LNCAP (cell line): ENCODE data around the gene ADAM22.

Experiments
- CTCF ChIP-seq: fragments of 450-650 bp; IDR thresholded peaks from 2 replicates; pipeline ENCODE4 v1.5.1; 2017; ENCODE audit warnings: mild to moderate bottlenecking

ADAM22 gene

DNA sequence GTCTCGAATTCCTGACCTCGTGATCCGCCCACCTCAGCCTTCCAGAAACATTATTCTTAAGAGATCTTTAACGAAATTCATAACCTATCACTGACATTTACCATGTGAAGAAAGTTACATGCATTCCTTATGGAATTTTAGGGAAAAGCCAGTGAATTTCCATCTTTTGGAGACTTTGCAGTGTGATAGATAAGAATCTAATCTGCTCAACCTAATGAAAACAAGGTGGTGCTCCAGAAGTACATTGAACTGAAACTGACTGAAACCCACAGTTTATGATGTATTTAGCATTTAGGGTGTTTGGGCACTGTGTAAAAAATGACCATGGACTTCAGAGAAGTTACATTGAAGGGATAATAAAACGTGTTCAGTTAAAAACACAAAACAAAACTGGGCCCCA lies 242.1 kb downstream of the ADAM22 start:
- TF ChIP-seq CTCF: no peak

DNA sequence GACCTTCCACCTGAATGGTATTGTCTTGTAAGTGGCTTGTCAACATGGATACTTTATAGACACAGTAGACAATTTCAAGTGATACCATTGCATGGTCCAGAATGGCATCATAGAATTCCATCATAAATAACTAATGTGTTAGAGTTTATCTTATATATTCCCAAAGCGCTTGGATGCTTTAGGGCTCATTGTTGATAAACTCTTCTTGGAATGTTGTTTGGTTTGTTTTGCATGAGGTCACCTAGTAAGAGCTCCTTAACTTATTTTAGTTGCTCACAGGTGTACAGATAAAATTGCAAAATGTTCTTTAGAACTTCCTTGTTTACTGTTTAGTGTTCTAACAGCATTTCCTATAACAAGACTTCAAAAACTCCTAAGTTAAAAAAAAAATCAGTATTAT lies 249.0 kb downstream of the ADAM22 start:
- no peak for TF ChIP-seq CTCF

- TF ChIP-seq CTCF: no peak
These were observed 250.8 kb downstream of the ADAM22 start for GRCh38 chr7:88184848-88185304.

GRCh38 chr7:88185650-88186049 lies 251.6 kb downstream of the ADAM22 start:
- TF ChIP-seq CTCF: no peak

GRCh38 chr7:88191911-88192310 lies 257.9 kb downstream of the ADAM22 start:
- no peak for TF ChIP-seq CTCF

DNA sequence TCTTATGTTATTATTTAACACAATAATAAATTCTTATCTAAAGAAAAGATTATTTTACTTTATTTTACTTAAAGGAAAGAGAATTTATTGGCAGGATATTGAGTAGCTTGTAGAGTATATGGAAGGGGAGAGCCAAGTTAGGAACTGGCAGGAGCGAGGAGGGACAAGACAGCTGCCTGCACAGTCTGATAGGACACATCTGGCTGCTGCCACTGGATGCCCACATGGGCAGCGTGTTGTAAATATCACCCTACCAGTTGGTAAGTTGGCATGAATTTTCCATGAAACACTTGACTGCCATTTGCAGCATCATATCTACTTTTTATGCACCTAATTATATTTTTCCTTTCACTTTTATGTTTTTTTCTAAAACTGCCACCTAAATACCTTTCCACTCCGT lies 266.2 kb downstream of the ADAM22 start:
- no peak for TF ChIP-seq CTCF

DNA sequence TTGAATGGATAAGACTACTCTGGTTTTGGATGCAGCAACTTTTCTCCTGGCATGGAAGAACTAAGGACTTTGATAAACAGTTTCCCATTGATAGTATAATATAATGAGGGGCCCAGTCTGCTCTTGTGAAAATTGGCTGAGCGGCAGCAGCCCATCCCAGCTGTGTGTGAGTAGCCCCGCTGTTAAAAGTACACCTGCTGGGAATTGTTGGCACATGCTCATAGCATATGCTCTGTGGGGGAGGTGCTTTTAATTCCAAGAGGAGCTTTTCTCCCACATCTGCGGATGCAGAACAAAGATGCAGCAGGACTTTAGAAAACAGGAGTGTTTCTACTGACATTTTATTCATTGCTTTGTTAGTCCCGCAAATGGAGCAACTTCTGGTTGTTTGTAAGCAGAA lies 266.7 kb downstream of the ADAM22 start:
- TF ChIP-seq CTCF: no peak

- no peak for TF ChIP-seq CTCF
These were observed 267.3 kb downstream of the ADAM22 start for GRCh38 chr7:88201305-88201704.
